ENCODE data around the gene CKLF.
"Not testable (repeated sequence)": the region's sequence is repeated elsewhere in the genome, so short reads cannot be mapped to it uniquely, and the experiment has no call there.

The CKLF gene

GRCh38 chr16:66569827-66570405 is 17.5 kb downstream of the CKLF start:
- DNase-seq: peak; percentile 58

- DNase-seq: no peak
These were observed 20.0 kb downstream of the CKLF start for GRCh38 chr16:66572356-66572755.

- DNase-seq: no peak
These were observed 21.7 kb downstream of the CKLF start for GRCh38 chr16:66574081-66574480.

- DNase-seq: no peak
These were observed 22.2 kb downstream of the CKLF start for GRCh38 chr16:66574531-66574930.

- no peak for DNase-seq
These were observed 22.7 kb downstream of the CKLF start for GRCh38 chr16:66575060-66575459.

GRCh38 chr16:66576296-66576695 is 23.9 kb downstream of the CKLF start:
- no peak for DNase-seq

- DNase-seq: no peak
These were observed 26.5 kb downstream of the CKLF start, which contains the start of gene CMTM2 for GRCh38 chr16:66578651-66579531. Gene CMTM2 (plus strand): TSS chr16:66579463. CDS start chr16:66579608, 145 bp downstream.

- DNase-seq: peak; percentile 66
These were observed 28.3 kb downstream of the CKLF start for GRCh38 chr16:66580605-66581209.

GRCh38 chr16:66581246-66581952 is 29.0 kb downstream of the CKLF start:
- no peak for DNase-seq

GRCh38 chr16:66585481-66586239 is 33.3 kb downstream of the CKLF start:
- DNase-seq: no peak

GRCh38 chr16:66587881-66588600 is 35.7 kb downstream of the CKLF start:
- DNase-seq: no peak

GRCh38 chr16:66588981-66589713 is 36.8 kb downstream of the CKLF start:
- DNase-seq: no peak

GRCh38 chr16:66590322-66590721 is 37.9 kb downstream of the CKLF start:
- no peak for DNase-seq

- DNase-seq: no peak
These were observed 38.6 kb downstream of the CKLF start for GRCh38 chr16:66591018-66591417.

- no peak for DNase-seq
These were observed 39.9 kb downstream of the CKLF start for GRCh38 chr16:66592241-66592640.

GRCh38 chr16:66592814-66593213 is 40.4 kb downstream of the CKLF start:
- DNase-seq: no peak

GRCh38 chr16:66594739-66595138 is 42.4 kb downstream of the CKLF start:
- no peak for DNase-seq

GRCh38 chr16:66596559-66596958 is 44.2 kb downstream of the CKLF start:
- not testable (repeated sequence) for DNase-seq

- DNase-seq: no peak
These were observed 44.8 kb downstream of the CKLF start for GRCh38 chr16:66596986-66597848.

GRCh38 chr16:66598111-66598510 is 45.7 kb downstream of the CKLF start:
- no peak for DNase-seq

Measured in NCI-H226 (cell line).